Fibroblast of lung (primary cell): ENCODE data around the gene PCDH9.

Source experiments
- CTCF ChIP-seq, 2 donors: IDR thresholded peaks in 1 of 2; conservative IDR thresholded peaks in 1 of 2; 1 replicate in 1 of 2; 2 replicates in 1 of 2; pipeline ENCODE4 v1.5.1; 2011 to 2012; ENCODE audit warnings: low read length in 2 of 2, control low read depth in 1 of 2, inconsistent platforms in 1 of 2, low read depth in 1 of 2, mild to moderate bottlenecking in 1 of 2
- EZH2 ChIP-seq: IDR thresholded peaks from 2 replicates; pipeline ENCODE4 v1.5.1; 2012; ENCODE audit warnings: low read length, control low read depth, mild to moderate bottlenecking; ENCODE audit errors: missing control alignments

GRCh38 chr13:67064920-67065319 lies 165.2 kb downstream of the PCDH9 start:
- TF ChIP-seq CTCF (conservative IDR thresholded peaks at IDR 0.05 in 1 of 2, IDR thresholded peaks at IDR 0.05 in 1 of 2; ENCODE audit: low read depth in 1 of 2, low read length in 2 of 2) (no peak), EZH2 (no peak)
